ENCODE data around the gene GAD2.

Gene GAD2

GRCh38 chr10:26212511-26212910, 4.1 kb upstream of the GAD2 start:
- Histone ChIP-seq H3K4me3 (ENCODE audit: low read length) (peak overlapping the region; percentile 1; the same call in 1 of the 2 replicates), H3K9ac (ENCODE audit: low read depth, low read length) (no peak overlapping the region), H3K27ac (ENCODE audit: low read depth, low read length) (no peak overlapping the region), H3K27me3 (ENCODE audit: insufficient read depth, low read length) (peaks cover 89% of the 10 kb centered on the region), H3K4me1 (ENCODE audit: insufficient read depth, low read length) (peaks cover 37% of the 10 kb centered on the region), H3K36me3 (ENCODE audit: insufficient read depth, low read length) (no peaks in the 10 kb centered on the region), H3K9me3 (ENCODE audit: insufficient read depth, low read depth, low read length) (no peaks in the 10 kb centered on the region)
- 82% methylated on average over 12 of the region's 12 CpGs for WGBS

- Histone ChIP-seq H3K9ac (ENCODE audit: low read depth, low read length) (no peak overlapping the region), H3K27ac (ENCODE audit: low read depth, low read length) (no peak overlapping the region; the same call in 1 of the 2 replicates), H3K36me3 (ENCODE audit: insufficient read depth, low read length) (no peaks in the 10 kb centered on the region), H3K9me3 (ENCODE audit: insufficient read depth, low read depth, low read length) (no peaks in the 10 kb centered on the region), H3K4me1 (ENCODE audit: insufficient read depth, low read length) (peaks cover 37% of the 10 kb centered on the region), H3K27me3 (ENCODE audit: insufficient read depth, low read length) (peaks cover 96% of the 10 kb centered on the region), H3K4me3 (ENCODE audit: low read length) (peak overlapping the region; percentile 41)
- WGBS: 69% methylated on average over 11 of the region's 11 CpGs
These were observed 3.3 kb upstream of the GAD2 start for GRCh38 chr10:26213157-26213800.

GRCh38 chr10:26214004-26214403, 2.6 kb upstream of the GAD2 start:
- Histone ChIP-seq H3K9me3 (ENCODE audit: insufficient read depth, low read depth, low read length) (no peaks in the 10 kb centered on the region), H3K4me3 (ENCODE audit: low read length) (peak overlapping the region; percentile 53), H3K4me1 (ENCODE audit: insufficient read depth, low read length) (peaks cover 37% of the 10 kb centered on the region), H3K9ac (ENCODE audit: low read depth, low read length) (no peak overlapping the region), H3K27ac (ENCODE audit: low read depth, low read length) (peak overlapping the region; percentile 85; the same call in 1 of the 2 replicates), H3K27me3 (ENCODE audit: insufficient read depth, low read length) (peaks cover 99% of the 10 kb centered on the region), H3K36me3 (ENCODE audit: insufficient read depth, low read length) (no peaks in the 10 kb centered on the region)
- 1% methylated on average over 4 of the region's 7 CpGs for WGBS

GRCh38 chr10:26214551-26215395, 1.8 kb upstream of the GAD2 start:
- H3K9ac ChIP-seq (ENCODE audit: low read depth, low read length): peak overlapping the region; percentile 34
- no peaks in the 10 kb centered on the region for H3K9me3 ChIP-seq (ENCODE audit: insufficient read depth, low read depth, low read length)
- peaks cover 37% of the 10 kb centered on the region for H3K4me1 ChIP-seq (ENCODE audit: insufficient read depth, low read length)
- H3K36me3 ChIP-seq (ENCODE audit: insufficient read depth, low read length): no peaks in the 10 kb centered on the region
- peak overlapping the region; percentile 85 for H3K27ac ChIP-seq (ENCODE audit: low read depth, low read length)
- H3K4me3 ChIP-seq (ENCODE audit: low read length): peak overlapping the region; percentile 53
- 4% methylated on average over 34 of the region's 34 CpGs for WGBS
- H3K27me3 ChIP-seq (ENCODE audit: insufficient read depth, low read length): peaks cover 99% of the 10 kb centered on the region

- Histone ChIP-seq H3K36me3 (ENCODE audit: insufficient read depth, low read length) (no peaks in the 10 kb centered on the region), H3K4me3 (ENCODE audit: low read length) (peak overlapping the region; percentile 53), H3K27ac (ENCODE audit: low read depth, low read length) (no peak overlapping the region; the same call in 1 of the 2 replicates), H3K27me3 (ENCODE audit: insufficient read depth, low read length) (peaks cover 99% of the 10 kb centered on the region), H3K4me1 (ENCODE audit: insufficient read depth, low read length) (peaks cover 37% of the 10 kb centered on the region), H3K9ac (ENCODE audit: low read depth, low read length) (peak overlapping the region; percentile 34), H3K9me3 (ENCODE audit: insufficient read depth, low read depth, low read length) (no peaks in the 10 kb centered on the region)
- WGBS: under 1% methylated on average over 30 of the region's 31 CpGs
These were observed 1.1 kb upstream of the GAD2 start for GRCh38 chr10:26215396-26215934.

- peaks cover 37% of the 10 kb centered on the region for H3K4me1 ChIP-seq (ENCODE audit: insufficient read depth, low read length)
- no peak overlapping the region for H3K9ac ChIP-seq (ENCODE audit: low read depth, low read length)
- peaks cover 99% of the 10 kb centered on the region for H3K27me3 ChIP-seq (ENCODE audit: insufficient read depth, low read length)
- under 1% methylated on average over 57 of the region's 57 CpGs for WGBS
- H3K27ac ChIP-seq (ENCODE audit: low read depth, low read length): no peak overlapping the region
- H3K9me3 ChIP-seq (ENCODE audit: insufficient read depth, low read depth, low read length): no peaks in the 10 kb centered on the region
- H3K36me3 ChIP-seq (ENCODE audit: insufficient read depth, low read length): no peaks in the 10 kb centered on the region
- peak overlapping the region; percentile 53 for H3K4me3 ChIP-seq (ENCODE audit: low read length)
These were observed 514 bp upstream of the GAD2 start for GRCh38 chr10:26215935-26216584.

GRCh38 chr10:26217396-26218086, 967 bp downstream of the GAD2 start:
- Histone ChIP-seq H3K4me3 (ENCODE audit: low read length) (peak overlapping the region; percentile 53), H3K27ac (ENCODE audit: low read depth, low read length) (no peak overlapping the region), H3K27me3 (ENCODE audit: insufficient read depth, low read length) (peaks cover 94% of the 10 kb centered on the region), H3K36me3 (ENCODE audit: insufficient read depth, low read length) (no peaks in the 10 kb centered on the region), H3K4me1 (ENCODE audit: insufficient read depth, low read length) (peaks cover 26% of the 10 kb centered on the region), H3K9me3 (ENCODE audit: insufficient read depth, low read depth, low read length) (no peaks in the 10 kb centered on the region), H3K9ac (ENCODE audit: low read depth, low read length) (no peak overlapping the region)
- under 1% methylated on average over 64 of the region's 64 CpGs for WGBS

- Histone ChIP-seq H3K27ac (ENCODE audit: low read depth, low read length) (no peak overlapping the region), H3K9me3 (ENCODE audit: insufficient read depth, low read depth, low read length) (no peaks in the 10 kb centered on the region), H3K36me3 (ENCODE audit: insufficient read depth, low read length) (no peaks in the 10 kb centered on the region), H3K27me3 (ENCODE audit: insufficient read depth, low read length) (peaks cover 80% of the 10 kb centered on the region), H3K4me3 (ENCODE audit: low read length) (no peak overlapping the region), H3K4me1 (ENCODE audit: insufficient read depth, low read length) (peaks cover 6% of the 10 kb centered on the region; the same call in 1 of the 2 replicates), H3K9ac (ENCODE audit: low read depth, low read length) (no peak overlapping the region)
- WGBS: 98% methylated on average over 1 of the region's 1 CpG
These were observed 3.1 kb downstream of the GAD2 start for GRCh38 chr10:26219676-26220075.

- no peaks in the 10 kb centered on the region for H3K36me3 ChIP-seq (ENCODE audit: insufficient read depth, low read length)
- H3K4me3 ChIP-seq (ENCODE audit: low read length): no peak overlapping the region
- no peak overlapping the region for H3K27ac ChIP-seq (ENCODE audit: low read depth, low read length)
- no peak overlapping the region for H3K9ac ChIP-seq (ENCODE audit: low read depth, low read length)
- H3K4me1 ChIP-seq (ENCODE audit: insufficient read depth, low read length): peaks cover 3% of the 10 kb centered on the region; the same call in 1 of the 2 replicates
- no peaks in the 10 kb centered on the region for H3K9me3 ChIP-seq (ENCODE audit: insufficient read depth, low read depth, low read length)
- H3K27me3 ChIP-seq (ENCODE audit: insufficient read depth, low read length): peaks cover 68% of the 10 kb centered on the region
These were observed 4.3 kb downstream of the GAD2 start for GRCh38 chr10:26220901-26221300.

GRCh38 chr10:26221541-26221940, 5.0 kb downstream of the GAD2 start:
- peaks cover 62% of the 10 kb centered on the region for H3K27me3 ChIP-seq (ENCODE audit: insufficient read depth, low read length)
- no peaks in the 10 kb centered on the region for H3K9me3 ChIP-seq (ENCODE audit: insufficient read depth, low read depth, low read length)
- H3K9ac ChIP-seq (ENCODE audit: low read depth, low read length): no peak overlapping the region
- H3K27ac ChIP-seq (ENCODE audit: low read depth, low read length): no peak overlapping the region
- H3K4me3 ChIP-seq (ENCODE audit: low read length): no peak overlapping the region
- H3K36me3 ChIP-seq (ENCODE audit: insufficient read depth, low read length): no peaks in the 10 kb centered on the region
- WGBS: 73% methylated on average over 9 of the region's 9 CpGs
- H3K4me1 ChIP-seq (ENCODE audit: insufficient read depth, low read length): peaks cover 3% of the 10 kb centered on the region; the same call in 1 of the 2 replicates
